ENCODE results near the gene REPS1. TPM values are rescaled to one million over a fixed set of nuclear protein-coding genes. Genes with fewer than 3 reads are reported as not detected.
"Not testable (repeated sequence)": the region's sequence is repeated elsewhere in the genome, so short reads cannot be mapped to it uniquely, and the experiment has no call there.

The REPS1 gene
- total RNA-seq, 1 donor from 2014 or later, result 50.4 TPM

- peak; percentile 64 for DNase-seq (ENCODE audit: low spot score)
- H3K27ac Mint-ChIP-seq (ENCODE audit: unreplicated experiment), result peak within 1 kb of the TSS; percentile 94
- peaks cover 10% of the 10 kb centered on the region for H3K36me3 Mint-ChIP-seq (ENCODE audit: low read depth, unreplicated experiment)
- H3K4me3 Mint-ChIP-seq (ENCODE audit: unreplicated experiment), result peak within 1 kb of the TSS; percentile 95
- no peak for TF ChIP-seq CTCF (IDR thresholded peaks at IDR 0.05; ENCODE audit: unreplicated experiment)
- no peaks in the 10 kb centered on the region for H3K9me3 Mint-ChIP-seq (ENCODE audit: unreplicated experiment)
- H3K4me1 Mint-ChIP-seq (ENCODE audit: unreplicated experiment), result peaks cover 25% of the 10 kb centered on the region
- peaks cover 4% of the 10 kb centered on the region for H3K27me3 Mint-ChIP-seq (ENCODE audit: unreplicated experiment)
Observed at GRCh38 chr6:139028658-139029469, 40.8 kb upstream of the REPS1 start, which contains the start of gene ABRACL. TSS of gene ABRACL (plus strand) at chr6:139028745. CDS start at chr6:139034161, 5,416 bp downstream.

GRCh38 chr6:139028215-139028657 lies 40.2 kb upstream of the REPS1 start:
- H3K27ac Mint-ChIP-seq (ENCODE audit: unreplicated experiment), result peak overlapping the region; percentile 94
- peak overlapping the region; percentile 95 for H3K4me3 Mint-ChIP-seq (ENCODE audit: unreplicated experiment)
- no peak for TF ChIP-seq CTCF (IDR thresholded peaks at IDR 0.05; ENCODE audit: unreplicated experiment)
- peaks cover 5% of the 10 kb centered on the region for H3K36me3 Mint-ChIP-seq (ENCODE audit: low read depth, unreplicated experiment)
- peaks cover 19% of the 10 kb centered on the region for H3K4me1 Mint-ChIP-seq (ENCODE audit: unreplicated experiment)
- H3K9me3 Mint-ChIP-seq (ENCODE audit: unreplicated experiment), result no peaks in the 10 kb centered on the region
- H3K27me3 Mint-ChIP-seq (ENCODE audit: unreplicated experiment), result peaks cover 4% of the 10 kb centered on the region
- DNase-seq (ENCODE audit: low spot score), result no peak

- peak overlapping the region; percentile 94 for H3K27ac Mint-ChIP-seq (ENCODE audit: unreplicated experiment)
- no peak for TF ChIP-seq CTCF (IDR thresholded peaks at IDR 0.05; ENCODE audit: unreplicated experiment)
- peaks cover 4% of the 10 kb centered on the region for H3K27me3 Mint-ChIP-seq (ENCODE audit: unreplicated experiment)
- H3K4me1 Mint-ChIP-seq (ENCODE audit: unreplicated experiment), result peaks cover 13% of the 10 kb centered on the region
- H3K36me3 Mint-ChIP-seq (ENCODE audit: low read depth, unreplicated experiment), result peaks cover 2% of the 10 kb centered on the region
- H3K4me3 Mint-ChIP-seq (ENCODE audit: unreplicated experiment), result peak overlapping the region; percentile 95
- no peaks in the 10 kb centered on the region for H3K9me3 Mint-ChIP-seq (ENCODE audit: unreplicated experiment)
- DNase-seq (ENCODE audit: low spot score), result no peak
Observed at GRCh38 chr6:139027620-139028182, 39.6 kb upstream of the REPS1 start.

- not testable (repeated sequence) for H3K36me3 Mint-ChIP-seq (ENCODE audit: low read depth, unreplicated experiment); DNase-seq (ENCODE audit: low spot score); H3K4me1 Mint-ChIP-seq (ENCODE audit: unreplicated experiment); H3K27me3 Mint-ChIP-seq (ENCODE audit: unreplicated experiment); H3K9me3 Mint-ChIP-seq (ENCODE audit: unreplicated experiment); H3K4me3 Mint-ChIP-seq (ENCODE audit: unreplicated experiment); H3K27ac Mint-ChIP-seq (ENCODE audit: unreplicated experiment)
Observed at GRCh38 chr6:139025416-139025815, 37.4 kb upstream of the REPS1 start.

GRCh38 chr6:139020689-139021088 lies 32.6 kb upstream of the REPS1 start:
- TF ChIP-seq CTCF (IDR thresholded peaks at IDR 0.05; ENCODE audit: unreplicated experiment), result no peak
- no peak for DNase-seq (ENCODE audit: low spot score)
- H3K36me3 Mint-ChIP-seq (ENCODE audit: low read depth, unreplicated experiment), result no peaks in the 10 kb centered on the region
- H3K27ac Mint-ChIP-seq (ENCODE audit: unreplicated experiment), result no peak overlapping the region
- no peak overlapping the region for H3K4me3 Mint-ChIP-seq (ENCODE audit: unreplicated experiment)
- H3K27me3 Mint-ChIP-seq (ENCODE audit: unreplicated experiment), result no peaks in the 10 kb centered on the region
- H3K9me3 Mint-ChIP-seq (ENCODE audit: unreplicated experiment), result no peaks in the 10 kb centered on the region
- H3K4me1 Mint-ChIP-seq (ENCODE audit: unreplicated experiment), result no peaks in the 10 kb centered on the region

Data from endothelial cell (in vitro differentiated cells).